Skin of body (tissue), 2 donors: ENCODE measurements around the gene XKRX. TPM values are rescaled to one million over a fixed set of nuclear protein-coding genes. Genes with fewer than 3 reads are reported as not detected.

Source experiments
- DNase-seq: peaks from one replicate; lab custom pipeline; 2025; lab: John Stamatoyannopoulos, UW
- total RNA-seq: library from RNA; depleted of rRNA; stranded (reverse); fragments of >200 nt; gene quantifications from one replicate; pipeline ENCODE4 v1.2.3, GENCODE V29; 2014

Gene XKRX
- total RNA-seq, 1 donor from 2014 or later: 7.6 TPM

- no peak for DNase-seq
Observed at GRCh38 chrX:100895365-100896075, 33.2 kb downstream of the XKRX start.

- no peak for DNase-seq
Observed at GRCh38 chrX:100883654-100884053, 45.1 kb downstream of the XKRX start.

GRCh38 chrX:100880368-100880767 is 48.3 kb downstream of the XKRX start:
- DNase-seq: no peak

- DNase-seq: no peak
Observed at GRCh38 chrX:100874325-100874724, 54.4 kb downstream of the XKRX start, which contains the start of gene NOX1. TSS of gene NOX1 (minus strand) at chrX:100874359. CDS start at chrX:100874139, 220 bp downstream.

- no peak for DNase-seq
Observed at GRCh38 chrX:100871594-100872560, 56.8 kb downstream of the XKRX start.

GRCh38 chrX:100870527-100870926 is 58.2 kb downstream of the XKRX start:
- no peak for DNase-seq

- no peak for DNase-seq
Observed at GRCh38 chrX:100868273-100868672, 60.4 kb downstream of the XKRX start.

- no peak for DNase-seq
Observed at GRCh38 chrX:100864657-100865391, 63.9 kb downstream of the XKRX start.

Other genes with a start within 250 kb of the XKRX start
- 3.8 TPM for gene SYTL4, start 196.8 kb downstream of the XKRX start, total RNA-seq
- gene CSTF2, start 108.5 kb downstream of the XKRX start, total RNA-seq: 8.9 TPM
- not detected for gene NOX1, start 54.6 kb downstream of the XKRX start, total RNA-seq
- not detected for gene ARL13A, start 40.8 kb upstream of the XKRX start, total RNA-seq
- 8.8 TPM for gene TRMT2B, start 123.2 kb upstream of the XKRX start, total RNA-seq
- 0.79 TPM for gene TMEM35A, start 150.0 kb upstream of the XKRX start, total RNA-seq
- 8.9 TPM for gene CENPI, start 169.3 kb upstream of the XKRX start, total RNA-seq